Dedifferentiated amniotic fluid mesenchymal stem cell (primary cell): ENCODE measurements around the gene WDR5B.

Experiments
- DNase-seq: peaks from one replicate; pipeline ENCODE4 v3.0.0-alpha.2; 2016; ENCODE audit errors: extremely low spot score

The WDR5B gene

DNA sequence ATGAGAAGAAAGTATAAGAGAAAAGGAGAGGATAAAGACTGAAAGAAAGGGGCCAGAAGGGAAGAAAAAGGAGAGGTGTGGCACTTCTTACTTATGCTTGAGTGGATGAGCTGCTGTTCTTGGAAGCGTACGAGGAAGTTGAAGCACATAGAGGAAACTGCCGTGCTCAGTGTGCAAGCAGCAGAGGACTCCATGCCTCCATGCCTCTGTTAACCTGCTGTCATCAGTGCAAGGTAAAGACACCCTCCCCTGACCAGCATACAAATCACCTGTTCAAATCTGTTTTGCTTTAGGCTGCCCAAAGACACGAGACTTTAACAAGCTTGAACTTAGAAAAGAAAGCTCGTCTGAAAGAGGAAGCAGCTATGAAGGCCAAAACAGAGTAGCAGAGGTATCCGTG is 6.4 kb downstream of the WDR5B start:
- no peak for DNase-seq

- no peak for DNase-seq
Observed at GRCh38 chr3:122407946-122408345, 7.9 kb downstream of the WDR5B start.

DNA sequence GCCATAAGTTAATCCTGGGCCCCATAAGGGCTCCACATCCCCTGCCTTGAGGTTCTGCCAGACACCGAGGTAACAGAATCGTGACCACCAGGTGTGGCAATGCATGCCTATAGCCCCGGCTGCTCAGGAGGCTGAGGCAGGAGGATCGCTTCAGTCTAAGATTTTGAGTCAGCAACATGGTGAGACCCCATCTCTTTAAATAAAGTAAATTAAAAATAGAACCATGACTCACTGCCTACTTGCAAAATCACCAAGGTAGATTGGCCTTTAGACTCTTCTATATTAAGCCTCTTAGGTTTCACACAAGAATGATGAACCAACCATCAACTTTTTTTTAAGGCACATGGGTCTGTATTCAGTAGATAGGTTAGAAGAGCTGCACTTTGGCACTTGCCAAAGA is 9.7 kb downstream of the WDR5B start:
- DNase-seq = no peak

DNA sequence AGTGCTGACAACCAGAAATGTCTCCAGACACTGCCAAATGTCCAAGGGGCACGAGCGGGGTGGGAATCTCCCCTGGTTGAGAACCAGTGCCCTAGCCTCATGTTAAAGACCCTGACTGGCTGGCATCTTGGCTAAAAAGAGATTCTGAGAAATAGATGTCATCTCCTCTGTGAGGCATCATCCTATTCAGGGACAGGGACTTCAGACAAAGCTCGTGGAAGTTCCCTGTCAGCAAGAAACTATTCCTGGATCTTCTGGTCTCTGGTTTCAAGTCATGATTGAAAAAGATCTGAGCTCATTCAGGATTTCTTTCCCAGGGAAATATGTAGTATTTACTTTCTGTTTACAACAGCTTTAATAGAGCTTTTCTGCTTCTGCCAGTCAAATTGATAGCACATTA is 10.8 kb downstream of the WDR5B start:
- DNase-seq = no peak

DNA sequence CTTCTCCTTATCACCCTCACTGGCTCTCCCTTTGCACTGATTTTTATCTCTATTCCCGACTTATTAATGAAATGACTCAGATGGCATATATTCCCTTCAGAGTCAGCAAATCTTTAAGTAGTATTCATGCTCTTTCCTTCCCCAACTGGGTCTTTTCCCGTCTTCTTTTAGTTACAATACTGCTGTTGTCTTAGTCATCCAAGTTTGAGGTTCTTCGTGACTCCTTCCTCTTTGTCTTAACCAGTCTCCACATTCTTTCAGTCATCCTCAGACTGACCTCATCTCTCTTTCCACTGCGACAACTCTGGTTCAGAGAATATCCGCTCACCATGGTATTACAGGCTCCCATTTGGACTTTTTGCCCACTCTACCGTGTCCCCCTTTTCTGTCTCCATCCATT is 12.4 kb downstream of the WDR5B start:
- DNase-seq = no peak

DNA sequence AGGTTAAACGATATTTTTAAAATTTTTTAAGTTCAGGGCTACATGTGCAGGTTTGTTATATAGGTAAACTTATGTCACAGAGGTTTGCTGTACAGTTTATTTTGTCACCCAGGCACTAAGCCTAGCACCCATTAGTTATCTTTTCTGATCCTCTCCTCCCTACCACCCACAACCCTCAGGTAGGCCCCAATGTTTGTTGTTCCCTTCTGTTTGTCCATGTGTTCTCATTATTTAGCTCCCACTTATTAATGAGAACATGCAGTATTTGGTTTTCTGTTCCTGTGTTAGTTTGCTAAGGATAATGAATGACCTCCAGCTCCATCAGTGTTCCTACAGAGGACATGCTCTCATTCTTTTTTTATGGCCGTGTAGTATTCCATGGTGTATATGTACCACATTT is 16.9 kb downstream of the WDR5B start:
- DNase-seq = no peak

GRCh38 chr3:122397201-122397600 is 18.7 kb downstream of the WDR5B start:
- DNase-seq = no peak

DNA sequence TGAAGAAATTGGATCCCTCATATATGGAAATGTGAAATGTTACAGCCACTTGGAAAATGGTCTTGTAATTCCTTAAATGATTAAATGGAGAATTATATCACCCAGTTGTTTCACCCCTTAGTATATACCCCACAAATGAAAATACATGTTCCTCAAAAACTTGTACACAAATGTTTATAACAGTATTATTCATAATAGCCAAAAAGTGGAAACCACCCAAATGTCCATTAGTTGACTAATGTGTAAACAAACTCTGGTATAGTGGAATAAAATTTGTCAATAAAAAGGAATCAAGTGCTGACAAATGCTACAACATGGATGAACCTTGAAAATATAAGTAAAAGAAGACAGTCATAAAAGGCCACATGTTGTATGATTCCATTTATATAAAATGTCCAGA is 19.4 kb downstream of the WDR5B start:
- no peak for DNase-seq

DNA sequence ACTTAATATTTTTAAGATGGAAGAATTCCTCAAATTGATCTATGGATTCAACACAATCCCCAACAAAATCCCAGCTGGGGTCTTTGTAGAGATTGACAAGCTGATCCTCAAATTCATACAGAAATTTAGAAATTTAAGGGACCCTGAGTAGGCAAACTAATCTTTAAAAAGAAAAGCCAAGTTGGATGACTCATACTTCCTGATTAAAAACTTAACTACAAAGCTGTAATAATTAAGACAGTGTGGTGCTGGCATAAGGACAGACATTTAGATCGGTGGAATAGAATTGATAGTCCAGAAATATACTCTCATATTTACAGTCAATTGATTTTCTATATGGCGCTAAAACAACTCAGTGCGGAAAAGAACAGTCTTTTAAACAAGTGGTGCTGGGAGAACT is 20.3 kb downstream of the WDR5B start:
- DNase-seq = no peak

DNA sequence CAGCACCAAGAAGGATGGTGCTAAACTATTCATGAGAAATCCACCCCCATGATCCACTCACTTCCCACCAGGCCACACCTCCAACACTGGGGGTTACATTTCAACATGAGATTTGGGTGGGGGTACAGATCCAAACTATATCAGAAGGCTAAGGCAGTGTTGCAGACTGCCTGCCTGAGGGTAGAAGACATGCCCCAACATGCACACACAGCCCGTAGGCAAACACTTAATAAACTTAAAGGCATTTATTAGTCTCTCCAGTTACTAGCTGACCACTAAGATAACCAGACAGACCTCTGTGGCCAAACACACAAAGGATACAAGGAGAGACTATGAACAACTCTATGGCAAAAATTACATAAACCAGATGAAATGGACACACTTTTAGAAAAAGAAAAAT is 21.7 kb downstream of the WDR5B start:
- DNase-seq = no peak

DNA sequence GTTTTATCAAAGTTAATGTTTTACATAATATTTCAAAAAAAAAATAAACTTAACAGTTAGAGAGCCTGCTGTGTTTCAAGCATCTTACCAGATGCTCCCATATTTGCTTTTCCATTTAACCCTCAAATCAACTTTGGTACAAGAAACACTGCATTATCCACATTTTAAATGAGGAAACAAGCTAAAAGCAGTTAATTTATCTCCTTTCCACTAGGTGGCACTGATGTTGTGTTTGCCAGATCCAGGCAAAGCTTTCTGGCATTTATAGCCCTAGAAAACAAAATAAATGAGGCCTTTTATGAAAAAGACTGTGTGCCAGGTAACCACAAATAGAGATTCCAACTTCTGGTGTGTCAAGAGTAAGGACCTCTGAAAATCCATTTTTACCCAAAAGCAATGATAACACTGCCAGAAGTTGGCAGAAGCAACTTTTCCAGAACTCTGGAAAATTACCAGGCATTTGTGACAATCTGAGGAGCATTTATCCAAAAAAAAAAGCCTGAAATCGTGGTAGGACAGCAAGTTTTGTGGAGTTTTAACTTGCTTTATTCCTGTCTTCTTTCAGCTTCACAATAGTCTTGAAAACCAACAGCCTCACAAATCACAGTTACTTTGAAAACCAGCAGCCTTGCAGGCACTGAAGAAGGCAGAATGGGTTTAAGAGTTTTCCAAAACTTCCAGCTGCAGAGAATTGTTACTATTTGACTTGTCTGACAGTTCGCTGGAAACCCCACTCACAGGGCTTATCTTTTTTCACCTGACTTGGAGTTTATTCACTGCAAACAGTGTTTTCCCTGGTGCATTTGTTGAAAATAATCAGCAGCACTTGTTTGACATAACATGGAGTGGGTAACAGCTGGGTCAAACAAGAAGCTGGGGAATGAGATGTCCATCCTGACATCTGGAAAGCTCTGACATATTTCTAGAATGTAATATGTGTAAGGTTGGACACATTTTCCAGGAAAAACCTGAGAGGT is 22.7 kb downstream of the WDR5B start:
- peak; percentile 67 for DNase-seq

DNA sequence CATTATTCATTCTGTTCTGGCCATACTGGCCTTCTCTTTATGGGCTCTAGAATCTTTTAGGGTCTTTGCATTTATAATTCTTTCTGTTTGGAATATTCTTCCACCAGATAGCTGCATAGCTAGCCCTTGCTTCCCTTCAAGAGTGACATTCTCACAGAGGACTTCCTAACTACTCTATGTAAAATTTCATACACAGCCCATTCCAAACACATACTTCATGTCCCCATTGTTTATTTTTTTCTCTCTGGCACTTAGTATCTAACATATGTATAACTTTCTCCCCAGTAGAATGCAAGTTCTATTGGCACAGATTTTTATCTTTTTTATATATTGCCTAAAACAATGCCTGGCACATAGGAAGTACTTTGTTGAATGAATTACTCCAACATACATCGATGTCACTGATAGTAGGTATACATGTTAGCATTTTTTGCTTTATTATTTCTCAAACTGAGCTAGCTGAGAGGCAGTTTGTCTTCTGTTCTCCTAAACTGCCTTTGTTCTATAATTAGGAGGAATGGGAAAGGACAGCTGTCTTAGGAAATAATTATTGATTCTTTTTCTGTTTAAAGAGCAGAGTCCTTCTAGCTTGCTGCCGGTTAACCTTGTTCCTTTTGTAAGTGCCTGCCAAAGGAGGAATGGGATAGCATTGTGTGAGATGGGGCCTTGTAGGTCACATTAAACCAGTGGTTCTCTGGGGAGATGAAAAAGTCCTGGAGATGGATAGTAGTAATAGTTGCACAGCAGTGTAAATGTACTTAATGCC is 24.0 kb downstream of the WDR5B start:
- DNase-seq = no peak

GRCh38 chr3:122390665-122391064 is 25.2 kb downstream of the WDR5B start:
- no peak for DNase-seq

DNA sequence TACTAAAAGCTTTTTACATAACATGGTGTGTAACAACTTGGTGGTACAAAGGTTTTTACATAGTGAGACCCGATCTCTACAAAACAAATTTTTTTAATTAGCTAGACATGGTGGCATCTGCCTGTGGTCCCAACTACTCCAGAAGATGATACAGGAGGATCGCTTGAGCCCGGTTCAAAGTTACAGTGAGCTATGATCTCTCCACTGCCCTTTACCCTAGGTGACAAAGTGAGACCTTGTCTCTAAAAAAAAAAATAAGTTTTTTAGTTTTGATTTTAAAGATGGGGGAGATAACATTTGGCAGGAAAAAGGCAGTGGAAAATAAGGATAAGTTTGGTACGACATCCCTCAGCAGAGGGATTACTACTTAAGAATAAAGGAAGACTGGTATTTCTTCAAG is 26.0 kb downstream of the WDR5B start:
- no peak for DNase-seq

DNA sequence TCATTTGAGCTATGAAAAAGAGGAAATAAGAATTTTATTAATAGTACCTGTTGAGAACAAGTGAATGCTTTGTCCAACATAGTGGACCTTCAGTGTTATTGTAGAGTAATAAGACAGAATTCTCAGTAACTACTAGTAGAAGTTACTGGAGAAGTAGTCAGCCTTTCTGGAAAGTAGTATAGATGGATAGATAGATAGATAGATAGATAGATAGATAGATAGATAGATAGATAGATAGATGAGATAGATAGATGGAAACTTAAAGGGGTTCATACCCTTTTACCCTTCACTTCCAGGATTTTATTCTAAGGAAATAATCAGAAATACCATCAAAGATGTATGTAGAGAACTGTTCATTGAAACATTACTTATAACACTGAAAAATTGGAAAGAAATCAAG is 26.7 kb downstream of the WDR5B start:
- DNase-seq = no peak

- DNase-seq = no peak
Observed at GRCh38 chr3:122387709-122388108, 28.2 kb downstream of the WDR5B start.

DNA sequence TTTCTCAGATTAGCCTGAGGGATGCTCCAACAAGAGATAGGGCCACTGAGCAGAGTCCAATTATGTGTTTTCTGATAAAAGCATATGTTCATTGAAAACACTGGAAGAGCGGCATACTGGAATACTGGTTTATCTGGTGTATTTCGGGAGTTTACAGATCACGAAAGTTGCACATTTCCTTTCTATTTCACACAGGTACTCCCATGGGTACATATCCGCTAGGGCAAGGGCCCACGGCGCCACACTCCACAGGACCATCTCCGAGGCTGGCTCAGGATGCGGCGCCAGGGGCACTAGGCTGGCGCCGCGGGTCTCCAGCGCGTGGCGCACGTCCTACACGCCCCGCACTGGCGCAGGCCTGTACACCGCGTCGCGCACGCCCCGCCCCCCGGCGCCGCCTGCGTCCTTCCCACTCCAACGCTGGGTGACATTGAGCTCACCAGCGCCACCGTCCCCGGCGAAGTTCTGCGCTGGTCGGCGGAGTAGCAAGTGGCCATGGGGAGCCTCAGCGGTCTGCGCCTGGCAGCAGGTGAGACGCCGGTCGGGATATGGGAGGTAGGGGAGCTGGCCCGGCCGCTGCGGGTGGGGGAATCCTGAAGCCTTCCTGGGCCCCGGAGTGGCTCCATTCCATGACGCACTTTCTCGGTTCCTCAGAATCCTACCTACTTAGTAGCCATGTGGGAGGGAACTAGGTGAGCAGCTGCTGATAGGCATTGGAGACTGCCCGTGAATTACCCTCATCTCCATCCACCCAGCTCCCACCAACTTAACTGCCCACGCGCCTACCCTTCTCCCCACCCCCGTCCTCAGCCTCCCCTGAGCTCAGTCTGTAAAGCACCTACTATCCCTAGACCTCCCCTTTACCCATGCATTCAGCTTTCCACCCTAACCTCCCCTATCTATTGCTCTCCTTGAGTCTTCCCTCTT is 31.8 kb downstream of the WDR5B start, which contains the start of gene FAM162A:
TSS of gene FAM162A (plus strand) at position 412 of the 927 bp plus-strand sequence. CDS start at position 496, 84 bp downstream.
- DNase-seq = peak; percentile 83

- peak; percentile 72 for DNase-seq
Observed at GRCh38 chr3:122382888-122383666, 32.8 kb downstream of the WDR5B start, which contains the start of gene MIX23. TSS of gene MIX23 (minus strand) at chr3:122383231. CDS start at chr3:122383224, 7 bp downstream.

DNA sequence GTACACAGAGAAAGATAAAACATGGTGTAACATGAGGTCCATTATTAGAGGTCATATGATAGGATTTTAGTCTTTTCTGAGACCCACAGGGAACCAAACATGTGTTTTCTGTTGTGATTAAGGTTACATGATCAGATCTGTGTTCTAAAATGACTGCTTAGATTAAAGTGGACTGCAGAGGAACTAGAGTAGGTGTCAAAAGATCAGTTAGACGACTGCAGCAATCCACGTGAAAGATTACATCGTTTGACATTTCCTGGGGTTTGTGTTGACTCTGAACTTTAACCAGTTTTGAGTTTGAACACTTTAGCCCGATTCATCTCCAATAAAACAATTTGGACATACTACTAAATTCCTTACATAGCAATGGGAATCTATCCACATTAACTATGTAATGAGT is 37.9 kb downstream of the WDR5B start:
- DNase-seq = no peak

DNA sequence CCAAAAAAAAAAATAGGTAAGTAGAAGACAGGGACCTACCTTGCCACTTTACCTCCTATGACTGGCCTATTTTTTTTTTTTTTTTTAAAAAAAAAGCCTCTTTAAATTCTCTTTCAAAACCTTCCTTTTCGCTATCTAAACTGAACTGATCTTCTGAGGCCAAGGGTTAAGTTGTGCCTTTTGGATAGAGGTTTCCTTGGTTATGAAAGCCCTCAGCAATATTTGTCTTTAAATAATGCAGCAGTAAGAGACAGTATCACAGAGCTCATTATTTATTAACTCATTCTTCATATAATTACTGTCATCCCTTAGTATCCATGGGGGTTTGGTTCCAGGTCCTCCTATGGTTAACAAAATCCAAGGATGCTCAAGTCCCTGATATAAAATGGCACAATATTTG is 41.8 kb downstream of the WDR5B start:
- no peak for DNase-seq

DNA sequence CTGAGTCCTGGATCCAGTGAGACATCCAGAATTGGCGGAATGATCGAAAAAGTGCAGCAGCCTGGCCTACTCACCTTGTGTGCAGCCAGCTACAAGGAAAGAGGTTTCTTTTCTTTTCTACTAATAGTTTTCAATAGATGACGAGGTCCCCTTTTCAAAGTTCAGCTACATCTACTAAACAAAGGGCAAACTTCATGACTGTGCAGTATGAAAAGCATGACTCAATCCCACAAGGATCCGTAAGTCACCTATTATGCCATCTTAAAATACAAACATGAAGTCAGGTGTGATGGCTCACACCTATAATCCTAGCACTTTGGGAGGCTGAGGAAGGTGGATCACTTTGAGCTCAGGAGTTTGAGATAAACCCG is 49.5 kb downstream of the WDR5B start:
- no peak for DNase-seq
